NCI-H510A (cell line): Measurements from ENCODE around the gene NATD1.

Source experiments
- DNase-seq: peaks from one replicate; lab custom pipeline; 2025; lab: John Stamatoyannopoulos, UW

The NATD1 gene

GRCh38 chr17:21252796-21253645 is at the start of gene NATD1:
NATD1 (minus strand) TSS chr17:21253410; CDS start chr17:21253264, 146 bp downstream.
- DNase-seq: peak; percentile 87

- no peak for DNase-seq
These were observed 48.7 kb upstream of the NATD1 start for GRCh38 chr17:21301593-21302550.

GRCh38 chr17:21300601-21301571 is 47.7 kb upstream of the NATD1 start:
- DNase-seq: no peak

- DNase-seq: no peak
These were observed 46.9 kb upstream of the NATD1 start for GRCh38 chr17:21299981-21300600.

DNA sequence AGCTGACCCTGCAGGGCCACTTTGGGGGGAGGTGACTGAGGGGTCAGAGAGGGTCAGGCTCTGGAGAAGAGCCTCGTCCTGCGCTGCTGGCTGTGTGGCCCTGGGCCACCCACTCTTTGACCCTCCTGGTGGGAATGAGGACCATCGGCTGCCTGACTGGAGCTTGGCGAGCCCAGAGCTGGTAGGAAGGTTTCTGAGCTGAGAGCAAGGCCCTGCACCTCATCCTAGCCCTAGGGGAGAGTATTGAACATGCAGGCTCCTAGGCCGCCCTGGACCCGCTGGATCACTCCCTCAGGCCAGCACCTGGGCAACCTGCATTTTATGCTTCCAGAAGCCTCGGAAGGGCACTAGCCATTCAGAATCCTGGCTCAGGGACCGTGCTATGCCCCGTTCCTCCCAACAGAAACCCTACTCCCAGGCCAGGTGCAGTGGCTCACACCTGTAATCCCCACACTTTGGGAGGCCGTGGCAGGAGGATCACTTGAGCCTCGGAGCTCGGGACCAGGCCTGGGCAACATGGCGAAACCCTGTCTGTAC is 45.8 kb upstream of the NATD1 start:
- no peak for DNase-seq

- no peak for DNase-seq
These were observed 45.1 kb upstream of the NATD1 start for GRCh38 chr17:21298056-21298982.

GRCh38 chr17:21297597-21297996 is 44.4 kb upstream of the NATD1 start:
- no peak for DNase-seq

DNA sequence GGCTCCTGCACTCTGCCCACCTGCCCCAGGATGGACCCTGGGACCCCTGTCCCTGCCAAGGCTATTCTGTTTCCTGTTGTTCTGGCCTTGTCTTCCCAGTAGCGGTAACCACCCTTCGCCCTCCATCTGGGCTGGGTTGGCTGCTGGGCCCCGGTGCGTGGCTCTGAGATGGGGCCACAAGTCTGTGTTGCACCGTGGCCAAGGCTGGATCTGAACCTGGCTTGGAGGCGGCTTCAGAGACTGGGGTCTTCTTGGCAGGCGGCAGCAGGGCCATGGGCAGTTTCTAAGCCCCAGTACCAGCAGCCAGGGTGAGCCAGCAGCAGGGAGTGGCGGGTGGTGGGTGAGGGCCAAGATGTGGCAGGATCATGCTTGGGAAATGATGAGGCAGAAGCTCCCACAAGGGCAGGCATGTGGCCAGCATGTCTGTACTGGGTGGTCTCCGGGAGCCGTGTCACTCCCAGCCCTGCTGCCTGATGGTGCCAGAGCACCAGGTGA is 43.9 kb upstream of the NATD1 start:
- no peak for DNase-seq

DNA sequence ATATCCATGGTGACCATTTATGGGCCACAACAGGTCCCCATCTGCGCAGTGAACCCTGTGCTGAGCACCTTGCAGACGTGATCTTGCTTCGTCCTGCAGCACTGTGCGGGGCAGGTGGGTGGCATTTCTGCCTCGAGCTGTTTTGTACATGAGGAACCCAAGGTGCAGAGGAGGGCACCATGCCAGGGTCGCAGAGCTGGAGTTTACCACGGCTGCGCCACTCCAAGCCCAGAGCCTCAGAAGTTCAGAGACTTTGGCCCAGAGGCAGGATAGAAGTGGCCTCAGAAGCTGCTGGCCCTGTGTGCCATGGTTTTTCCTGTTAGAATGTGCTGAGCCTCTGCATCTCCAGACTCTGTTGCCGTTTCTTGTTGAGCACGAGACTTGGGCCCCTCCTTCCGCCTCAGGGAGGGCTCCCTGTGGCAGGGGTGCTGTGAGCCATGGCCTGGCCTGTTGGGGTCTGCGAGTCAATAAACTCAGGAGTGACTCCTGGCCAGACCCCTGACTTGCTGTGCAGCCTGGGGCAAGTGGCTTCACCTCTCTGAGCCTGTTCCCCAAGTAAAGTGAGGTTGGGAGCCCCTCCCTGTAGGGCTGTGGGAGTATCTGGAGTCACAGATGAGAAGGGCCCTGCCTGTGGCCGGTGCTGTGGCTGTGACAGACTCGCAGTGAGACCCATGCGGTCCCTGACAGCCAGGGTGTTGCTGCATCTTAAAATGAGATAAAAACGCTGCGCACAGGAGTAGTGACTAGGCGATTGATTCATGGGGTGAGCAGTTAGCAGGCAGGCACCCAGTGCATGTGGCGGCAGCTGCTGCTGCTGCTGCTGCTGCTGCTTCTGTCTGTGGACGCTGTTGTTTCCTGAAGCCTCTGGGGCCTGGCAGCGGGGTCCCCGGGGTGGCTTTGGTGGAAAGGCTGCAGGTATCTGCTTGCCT is 43.2 kb upstream of the NATD1 start:
- DNase-seq: no peak

- no peak for DNase-seq
These were observed 42.1 kb upstream of the NATD1 start for GRCh38 chr17:21295036-21295952.

- DNase-seq: no peak
These were observed 41.3 kb upstream of the NATD1 start for GRCh38 chr17:21294321-21295035.

GRCh38 chr17:21293831-21294210 is 40.6 kb upstream of the NATD1 start:
- DNase-seq: no peak

- no peak for DNase-seq
These were observed 39.9 kb upstream of the NATD1 start for GRCh38 chr17:21292867-21293830.

DNA sequence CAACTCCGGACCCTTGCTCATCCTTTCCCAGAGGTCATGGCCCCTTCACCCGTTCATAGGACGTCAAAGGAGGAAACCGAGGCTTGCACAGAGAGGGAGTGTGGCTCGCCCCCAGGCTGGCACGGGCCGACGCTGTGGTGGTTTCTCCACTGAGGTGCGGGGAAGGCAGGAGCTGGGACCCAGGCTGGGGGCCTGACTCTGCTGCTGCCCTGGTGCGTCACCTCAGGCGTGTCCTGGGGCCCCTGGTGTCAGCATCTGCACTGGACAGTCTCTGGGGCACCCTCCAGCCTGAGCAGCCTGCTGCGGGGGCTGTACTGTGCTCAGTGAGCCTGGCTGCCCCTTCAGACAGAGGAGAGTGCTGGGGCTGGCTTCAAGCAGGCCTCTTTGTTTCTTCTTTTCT is 38.7 kb upstream of the NATD1 start:
- no peak for DNase-seq

- DNase-seq: no peak
These were observed 38.1 kb upstream of the NATD1 start for GRCh38 chr17:21291357-21291756.
